ENCODE results near the gene USP34.

DNA sequence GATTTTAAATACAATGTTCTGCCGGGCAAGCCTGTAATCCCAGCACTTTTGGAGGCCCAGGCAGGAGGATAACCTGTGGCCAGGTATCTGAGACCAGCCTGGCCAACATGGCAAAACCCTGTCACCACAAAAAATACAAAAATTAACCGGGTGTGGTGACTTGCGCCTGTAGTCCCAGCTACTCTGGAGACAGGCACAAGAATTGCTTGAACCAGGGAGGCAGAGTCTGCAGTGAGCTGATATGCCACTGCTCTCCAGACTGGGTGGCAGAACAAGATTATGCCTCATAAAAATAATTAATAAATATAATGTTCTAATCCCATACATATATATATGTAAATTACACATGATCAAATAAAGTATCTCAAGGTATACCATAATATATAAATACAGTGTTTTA is 189.6 kb downstream of the USP34 start:
- TF ChIP-seq, protein P1, sequence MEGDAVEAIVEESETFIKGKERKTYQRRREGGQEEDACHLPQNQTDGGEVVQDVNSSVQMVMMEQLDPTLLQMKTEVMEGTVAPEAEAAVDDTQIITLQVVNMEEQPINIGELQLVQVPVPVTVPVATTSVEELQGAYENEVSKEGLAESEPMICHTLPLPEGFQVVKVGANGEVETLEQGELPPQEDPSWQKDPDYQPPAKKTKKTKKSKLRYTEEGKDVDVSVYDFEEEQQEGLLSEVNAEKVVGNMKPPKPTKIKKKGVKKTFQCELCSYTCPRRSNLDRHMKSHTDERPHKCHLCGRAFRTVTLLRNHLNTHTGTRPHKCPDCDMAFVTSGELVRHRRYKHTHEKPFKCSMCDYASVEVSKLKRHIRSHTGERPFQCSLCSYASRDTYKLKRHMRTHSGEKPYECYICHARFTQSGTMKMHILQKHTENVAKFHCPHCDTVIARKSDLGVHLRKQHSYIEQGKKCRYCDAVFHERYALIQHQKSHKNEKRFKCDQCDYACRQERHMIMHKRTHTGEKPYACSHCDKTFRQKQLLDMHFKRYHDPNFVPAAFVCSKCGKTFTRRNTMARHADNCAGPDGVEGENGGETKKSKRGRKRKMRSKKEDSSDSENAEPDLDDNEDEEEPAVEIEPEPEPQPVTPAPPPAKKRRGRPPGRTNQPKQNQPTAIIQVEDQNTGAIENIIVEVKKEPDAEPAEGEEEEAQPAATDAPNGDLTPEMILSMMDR (conservative IDR thresholded peaks at IDR 0.05 in 1 of 2, IDR thresholded peaks at IDR 0.05 in 1 of 2; ENCODE audit: low read depth in 1 of 2, low read length in 2 of 2), result no peak
- no peak for TF ChIP-seq EZH2 (IDR thresholded peaks at IDR 0.05; ENCODE audit: low read length, missing control alignments)
